Ascending aorta (tissue), 2 donors: ENCODE data around the gene PHLDA1. TPM values are rescaled to one million over a fixed set of nuclear protein-coding genes. Genes with fewer than 3 reads are reported as not detected.
"Not testable (repeated sequence)": the region's sequence is repeated elsewhere in the genome, so short reads cannot be mapped to it uniquely, and the experiment has no call there.

Experiments
- DNase-seq, 2 donors: peaks; one replicate each; pipeline ENCODE4 v3.0.0-alpha.2; 2019; ENCODE audit warnings: low spot score in 2 of 2
- H3K27ac ChIP-seq, 2 donors: fragments of 200-600 bp; sonication (generic); one replicate each; pipeline ENCODE4 v1.5.1; 2016 to 2017; ENCODE audit warnings: mild to moderate bottlenecking in 1 of 2
- H3K27me3 ChIP-seq: fragments of 200-600 bp; sonication (generic); one replicate; pipeline ENCODE4 v1.5.1; 2017
- H3K36me3 ChIP-seq, 2 donors: fragments of 200-600 bp; sonication (generic); one replicate each; pipeline ENCODE4 v1.5.1; 2016
- H3K4me1 ChIP-seq, 2 donors: fragments of 200-600 bp; sonication (generic); one replicate each; pipeline ENCODE4 v1.5.1; 2016 to 2017; ENCODE audit warnings: mild to moderate bottlenecking in 1 of 2
- H3K4me3 ChIP-seq, 2 donors: fragments of 200-600 bp; sonication (generic); one replicate each; pipeline ENCODE4 v1.5.1; 2016 to 2017; ENCODE audit warnings: mild to moderate bottlenecking in 1 of 2
- H3K9me3 ChIP-seq, 2 donors: fragments of 200-600 bp; sonication (generic); one replicate each; pipeline ENCODE4 v1.5.1; 2016
- intact Hi-C: fragments of 100-400 bp; cut with DNase I; formaldehyde crosslinking; loops from one replicate; pipeline ENCODE4 v1.15.1; 2023
- total RNA-seq: library from RNA; depleted of rRNA; stranded (reverse); fragments of >200 nt; gene quantifications from one replicate; pipeline ENCODE4 v1.1.0, GENCODE V29; 2016
- TF ChIP-seq, protein P1 (sequence below), 3 experiments: fragments of 200-600 bp in 2 of 3; fragments of 450-650 bp in 1 of 3; sonication (generic) in 2 of 3; IDR thresholded peaks; one replicate each; pipeline ENCODE4 v1.5.1; 2016 to 2019; ENCODE audit warnings: antibody characterized with exemption in 3 of 3, mild to moderate bottlenecking in 1 of 3, moderate library complexity in 1 of 3

PHLDA1 gene
- total RNA-seq, 1 donor from 2014 or later = 11.8 TPM

DNA sequence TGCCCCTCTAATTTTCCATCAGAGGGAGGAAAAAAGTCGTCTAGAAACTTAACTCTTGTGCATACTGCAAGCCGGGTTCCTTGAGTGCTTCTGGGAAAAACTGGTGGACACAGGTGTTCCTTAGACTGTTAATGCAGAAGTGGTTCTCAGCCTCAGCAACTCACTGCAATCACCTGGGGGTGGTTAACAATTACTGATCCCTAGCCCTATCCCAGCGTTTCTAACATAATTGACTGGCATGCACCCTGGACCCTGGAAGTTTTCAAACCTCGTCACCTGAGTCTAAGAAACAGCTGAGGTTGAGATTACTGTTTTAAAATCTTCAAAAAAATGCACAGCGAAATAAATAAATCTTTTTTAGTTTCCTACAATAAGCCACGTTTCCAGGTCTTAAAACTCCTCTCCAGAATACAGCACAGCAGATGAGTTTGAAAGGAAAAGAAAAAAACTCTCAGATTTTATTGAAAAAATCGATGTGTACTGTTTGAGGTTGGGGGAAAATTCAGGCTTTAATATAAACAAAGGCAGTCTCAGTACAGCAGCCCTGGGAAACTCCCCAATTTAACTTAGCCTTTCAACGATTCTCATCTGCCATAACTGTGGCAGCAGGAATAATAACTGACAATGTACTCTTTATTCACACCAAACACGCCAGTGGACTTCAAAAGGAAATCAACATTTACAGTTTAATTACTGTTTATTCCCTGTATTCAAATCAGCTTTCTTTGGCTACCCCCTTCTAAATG is 45.4 kb downstream of the PHLDA1 start:
- DNase-seq = no peak
- TF ChIP-seq, protein P1, sequence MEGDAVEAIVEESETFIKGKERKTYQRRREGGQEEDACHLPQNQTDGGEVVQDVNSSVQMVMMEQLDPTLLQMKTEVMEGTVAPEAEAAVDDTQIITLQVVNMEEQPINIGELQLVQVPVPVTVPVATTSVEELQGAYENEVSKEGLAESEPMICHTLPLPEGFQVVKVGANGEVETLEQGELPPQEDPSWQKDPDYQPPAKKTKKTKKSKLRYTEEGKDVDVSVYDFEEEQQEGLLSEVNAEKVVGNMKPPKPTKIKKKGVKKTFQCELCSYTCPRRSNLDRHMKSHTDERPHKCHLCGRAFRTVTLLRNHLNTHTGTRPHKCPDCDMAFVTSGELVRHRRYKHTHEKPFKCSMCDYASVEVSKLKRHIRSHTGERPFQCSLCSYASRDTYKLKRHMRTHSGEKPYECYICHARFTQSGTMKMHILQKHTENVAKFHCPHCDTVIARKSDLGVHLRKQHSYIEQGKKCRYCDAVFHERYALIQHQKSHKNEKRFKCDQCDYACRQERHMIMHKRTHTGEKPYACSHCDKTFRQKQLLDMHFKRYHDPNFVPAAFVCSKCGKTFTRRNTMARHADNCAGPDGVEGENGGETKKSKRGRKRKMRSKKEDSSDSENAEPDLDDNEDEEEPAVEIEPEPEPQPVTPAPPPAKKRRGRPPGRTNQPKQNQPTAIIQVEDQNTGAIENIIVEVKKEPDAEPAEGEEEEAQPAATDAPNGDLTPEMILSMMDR (IDR thresholded peaks at IDR 0.05) = no peak
- Histone ChIP-seq H3K36me3 (no peaks in the 10 kb centered on the region), H3K4me3 (no peak overlapping the region), H3K27ac (no peak overlapping the region), H3K4me1 (peaks cover 5 to 7% of the 10 kb centered on the region in 2 donors), H3K27me3 (no peaks in the 10 kb centered on the region), H3K9me3 (no peaks in the 10 kb centered on the region)
- intact Hi-C loops = no loop called here

DNA sequence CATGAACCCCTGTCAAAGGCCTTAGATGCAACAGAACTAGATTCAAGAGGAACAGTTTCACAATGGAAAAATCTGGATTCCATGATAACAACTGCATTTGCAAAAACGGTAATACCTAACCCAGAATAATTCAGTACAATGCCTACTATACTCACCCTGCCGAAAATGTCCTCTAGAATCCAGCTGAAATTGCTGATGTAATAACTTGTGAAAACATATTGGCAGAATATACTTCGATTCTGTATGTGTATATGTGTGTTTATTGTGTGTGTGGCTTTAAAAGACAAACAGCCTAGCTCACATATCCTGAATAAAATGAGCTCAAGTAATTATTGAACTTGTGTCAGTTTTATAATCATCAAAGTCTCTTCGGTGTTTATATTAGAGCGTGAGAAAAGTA is 46.0 kb downstream of the PHLDA1 start:
- H3K27ac ChIP-seq = no peak overlapping the region
- H3K27me3 ChIP-seq = no peaks in the 10 kb centered on the region
- H3K9me3 ChIP-seq = no peaks in the 10 kb centered on the region
- no peak overlapping the region for H3K4me3 ChIP-seq
- TF ChIP-seq, protein P1 (IDR thresholded peaks at IDR 0.05) = no peak
- no peak for DNase-seq
- intact Hi-C loops = no loop called here
- H3K36me3 ChIP-seq = no peaks in the 10 kb centered on the region
- H3K4me1 ChIP-seq = peaks cover 6 to 7% of the 10 kb centered on the region in 2 donors

DNA sequence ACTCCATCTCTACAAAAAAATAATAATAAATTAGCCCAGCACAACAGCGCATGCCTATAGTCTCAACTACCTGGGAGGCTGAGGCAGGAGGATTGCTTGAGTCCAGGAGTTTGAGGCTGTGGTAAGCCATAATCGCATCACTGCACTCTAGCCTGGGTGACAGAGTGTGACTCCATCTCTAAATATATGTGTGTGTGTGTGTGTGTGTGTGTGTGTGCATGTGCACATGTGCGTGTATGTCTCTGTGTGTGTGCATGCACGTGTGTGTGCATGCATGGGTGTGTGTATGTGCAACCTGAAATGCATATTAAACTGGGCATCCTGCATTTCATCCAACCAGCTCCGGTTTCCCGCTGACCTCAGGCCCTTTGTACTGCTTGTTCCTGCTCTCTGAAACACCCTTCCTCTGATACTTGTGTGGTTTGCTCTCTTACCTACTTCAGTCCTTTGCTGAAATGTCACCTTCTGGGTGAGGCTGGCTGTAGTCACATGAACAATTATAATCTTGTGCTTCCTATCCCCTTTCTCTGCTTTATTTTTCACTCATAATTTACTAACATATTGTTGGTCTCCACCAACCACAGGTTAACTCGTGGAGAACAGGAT is 46.9 kb downstream of the PHLDA1 start:
- no peaks in the 10 kb centered on the region for H3K27me3 ChIP-seq
- no peaks in the 10 kb centered on the region for H3K9me3 ChIP-seq
- no peak for DNase-seq
- no peak overlapping the region for H3K4me3 ChIP-seq
- H3K4me1 ChIP-seq = peaks cover 6 to 7% of the 10 kb centered on the region in 2 donors
- intact Hi-C loops = no loop called here
- TF ChIP-seq, protein P1 (IDR thresholded peaks at IDR 0.05) = no peak
- H3K27ac ChIP-seq = no peak overlapping the region
- no peaks in the 10 kb centered on the region for H3K36me3 ChIP-seq

DNA sequence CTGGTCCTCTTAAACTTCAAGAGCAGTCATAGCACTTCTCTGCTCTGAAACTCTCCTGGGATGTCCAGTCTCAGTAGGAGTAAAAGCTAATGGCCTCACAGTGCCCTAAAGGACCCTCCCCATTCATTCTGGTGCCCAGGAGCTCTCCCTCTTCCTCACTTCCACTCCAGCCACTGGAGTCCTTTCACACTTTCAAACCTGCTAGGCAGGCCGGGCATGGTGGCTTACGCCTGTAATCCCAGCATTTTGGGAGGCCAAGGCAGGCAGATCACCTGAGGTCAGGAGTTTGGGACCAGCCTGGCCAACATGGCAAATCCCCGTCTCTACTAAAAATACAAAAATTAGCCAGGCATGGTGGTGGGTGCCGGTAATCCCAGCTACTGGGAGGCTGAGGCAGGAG is 47.7 kb downstream of the PHLDA1 start:
- H3K36me3 ChIP-seq, intact Hi-C loops, H3K27me3 ChIP-seq, DNase-seq, H3K9me3 ChIP-seq: not testable (repeated sequence)
- peaks cover 10 to 13% of the 10 kb centered on the region in 2 donors for H3K4me1 ChIP-seq
- peak overlapping the region; percentile 54 to 56 for H3K27ac ChIP-seq
- H3K4me3 ChIP-seq = peak overlapping the region; percentile 28 to 60

DNA sequence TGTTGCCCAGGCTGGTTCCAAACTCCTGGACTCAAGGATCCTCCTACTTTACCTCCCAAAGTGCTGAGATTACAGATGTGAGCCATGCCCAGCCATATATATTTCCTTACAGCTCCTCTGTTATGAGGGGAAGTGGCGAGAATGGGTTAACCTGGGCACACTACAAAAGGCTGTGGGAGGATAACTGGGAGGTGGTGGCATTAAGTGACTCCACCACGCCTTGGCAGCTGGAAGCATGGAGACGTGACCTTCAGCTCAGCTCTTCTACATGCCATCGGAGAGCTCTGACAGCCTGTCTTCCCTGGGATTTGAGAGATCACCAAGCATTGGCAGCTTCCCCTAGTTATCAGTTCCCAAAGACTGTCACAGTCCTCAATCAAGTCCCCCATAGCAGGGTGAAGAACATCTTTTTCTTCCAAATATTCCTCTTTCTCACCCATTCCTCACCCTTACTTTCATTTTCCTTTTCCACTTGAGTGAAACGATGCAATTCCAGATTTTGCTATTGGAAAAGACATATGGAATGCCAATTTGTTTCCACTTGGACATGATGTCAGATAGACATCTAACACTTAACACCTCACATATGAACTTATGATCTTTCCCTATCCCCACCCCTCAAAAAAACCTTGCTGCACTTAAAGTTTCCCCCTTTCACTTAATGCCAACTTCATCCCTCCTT is 48.5 kb downstream of the PHLDA1 start:
- intact Hi-C loops = no loop called here
- peaks cover 13 to 20% of the 10 kb centered on the region in 2 donors for H3K4me1 ChIP-seq
- H3K4me3 ChIP-seq = peak overlapping the region; percentile 28 to 60
- no peaks in the 10 kb centered on the region for H3K36me3 ChIP-seq
- DNase-seq = no peak
- TF ChIP-seq, protein P1 (IDR thresholded peaks at IDR 0.05) = no peak
- H3K9me3 ChIP-seq = no peaks in the 10 kb centered on the region
- H3K27me3 ChIP-seq = no peaks in the 10 kb centered on the region
- peak overlapping the region; percentile 54 to 56 for H3K27ac ChIP-seq

DNA sequence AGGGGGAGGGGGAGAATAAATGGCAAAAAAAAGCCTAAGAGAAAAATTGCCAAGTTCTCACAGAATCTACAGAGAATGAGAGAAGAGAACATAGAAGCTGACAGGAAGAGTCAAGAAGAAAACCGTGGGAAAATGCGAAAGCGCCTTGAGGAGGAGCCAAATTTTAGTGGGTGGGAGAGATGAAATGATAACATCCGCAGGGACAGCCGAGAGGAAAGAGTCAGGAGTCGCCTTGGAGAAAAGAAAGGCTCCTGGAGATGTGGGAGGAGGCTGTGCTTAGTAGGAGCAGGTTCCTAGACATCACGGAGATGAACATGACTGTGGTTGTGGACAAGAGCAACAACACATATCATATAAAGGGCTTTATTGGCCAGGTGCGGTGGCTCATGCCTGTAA is 49.4 kb downstream of the PHLDA1 start:
- H3K9me3 ChIP-seq = no peaks in the 10 kb centered on the region
- H3K27me3 ChIP-seq = no peaks in the 10 kb centered on the region
- peak overlapping the region in 1 of 2 donors; percentile 60 for H3K4me3 ChIP-seq
- H3K4me1 ChIP-seq = peaks cover 13 to 26% of the 10 kb centered on the region in 2 donors
- intact Hi-C loops = no loop called here
- TF ChIP-seq, protein P1 (IDR thresholded peaks at IDR 0.05) = no peak
- DNase-seq = no peak
- H3K27ac ChIP-seq = peak overlapping the region in 1 of 2 donors; percentile 54
- no peaks in the 10 kb centered on the region for H3K36me3 ChIP-seq
